HepG2 (cell line): ENCODE measurements around the gene GNAL.

Experiments
- FOXA3 ChIP-seq: IDR thresholded peaks from 2 replicates; pipeline ENCODE4 v1.6.1; 2016; ENCODE audit warnings: missing genetic modification reagents, missing compliant biosample characterization
- FOXO1 ChIP-seq: sonication (generic); formaldehyde crosslinking; IDR thresholded peaks from 2 replicates; pipeline ENCODE4 v1.4.0; 2020; ENCODE audit warnings: missing genetic modification reagents
- HOXA7 ChIP-seq: sonication (generic); formaldehyde crosslinking; IDR thresholded peaks from 2 replicates; pipeline ENCODE4 v1.8.1; 2022; ENCODE audit warnings: mild to moderate bottlenecking, missing genetic modification reagents, moderate library complexity
- JUND ChIP-seq: sonication (generic); formaldehyde crosslinking; IDR thresholded peaks from 2 replicates; pipeline ENCODE4 v1.8.0; 2022; ENCODE audit warnings: mild to moderate bottlenecking, missing genetic modification reagents
- NFYB ChIP-seq: sonication (generic); formaldehyde crosslinking; IDR thresholded peaks from 2 replicates; pipeline ENCODE4 v1.4.0; 2020; ENCODE audit warnings: missing genetic modification reagents
- SALL1 ChIP-seq: sonication (generic); formaldehyde crosslinking; IDR thresholded peaks from 2 replicates; pipeline ENCODE4 v1.8.0; 2022; ENCODE audit warnings: mild to moderate bottlenecking, missing genetic modification reagents
- SRY ChIP-seq: sonication (generic); formaldehyde crosslinking; IDR thresholded peaks from 2 replicates; pipeline ENCODE4 v1.8.0; 2022; ENCODE audit warnings: mild to moderate bottlenecking, missing genetic modification reagents
- ZBTB21 ChIP-seq: sonication (generic); formaldehyde crosslinking; IDR thresholded peaks from 2 replicates; pipeline ENCODE4 v1.4.0; 2020; ENCODE audit warnings: missing genetic modification reagents
- TF ChIP-seq, protein P1 (sequence below): sonication (generic); formaldehyde crosslinking; IDR thresholded peaks from 2 replicates; pipeline ENCODE4 v1.8.0; 2022; ENCODE audit warnings: low read depth, missing genetic modification reagents
- TF ChIP-seq, protein P2 (sequence below): sonication (generic); formaldehyde crosslinking; IDR thresholded peaks from 2 replicates; pipeline ENCODE4 v1.5.0; 2020; ENCODE audit warnings: mild to moderate bottlenecking, missing genetic modification reagents, moderate library complexity

DNA sequence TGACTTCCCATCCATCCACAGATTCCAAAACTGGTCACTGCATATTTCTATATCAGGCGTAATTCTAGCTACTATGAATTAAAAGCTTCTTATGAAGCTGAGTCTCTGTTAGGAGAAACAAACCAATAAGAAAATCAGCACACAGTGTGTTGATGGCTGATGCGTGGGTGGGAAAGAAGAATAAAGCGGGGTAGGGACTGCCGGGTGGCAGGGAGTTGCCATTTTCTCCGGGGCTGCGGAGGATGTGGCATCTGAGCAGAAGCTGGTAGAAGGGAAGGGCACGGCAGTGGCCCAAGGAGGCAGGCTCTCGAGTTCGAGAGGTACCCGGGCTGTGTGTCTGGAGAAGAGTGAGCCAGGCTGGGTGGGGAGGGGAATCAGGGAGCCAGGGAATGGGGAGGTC, 113.5 kb downstream of the GNAL start:
- TF ChIP-seq, protein P1, sequence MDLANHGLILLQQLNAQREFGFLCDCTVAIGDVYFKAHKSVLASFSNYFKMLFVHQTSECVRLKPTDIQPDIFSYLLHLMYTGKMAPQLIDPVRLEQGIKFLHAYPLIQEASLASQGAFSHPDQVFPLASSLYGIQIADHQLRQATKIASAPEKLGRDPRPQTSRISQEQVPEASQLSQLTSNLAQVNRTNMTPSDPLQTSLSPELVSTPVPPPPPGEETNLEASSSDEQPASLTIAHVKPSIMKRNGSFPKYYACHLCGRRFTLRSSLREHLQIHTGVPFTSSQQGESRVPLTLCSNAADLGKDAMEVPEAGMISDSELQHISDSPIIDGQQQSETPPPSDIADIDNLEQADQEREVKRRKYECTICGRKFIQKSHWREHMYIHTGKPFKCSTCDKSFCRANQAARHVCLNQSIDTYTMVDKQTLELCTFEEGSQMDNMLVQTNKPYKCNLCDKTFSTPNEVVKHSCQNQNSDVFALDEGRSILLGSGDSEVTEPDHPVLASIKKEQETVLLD (CRISPR knock-in tag), result no peak
- TF ChIP-seq SRY (CRISPR knock-in tag) (no peak), FOXO1 (no peak), JUND (CRISPR knock-in tag) (no peak), SALL1 (CRISPR knock-in tag) (no peak), HOXA7 (CRISPR knock-in tag) (no peak), FOXA3 (CRISPR knock-in tag) (no peak), NFYB (no peak), ZBTB21 (no peak)
- TF ChIP-seq, protein P2, sequence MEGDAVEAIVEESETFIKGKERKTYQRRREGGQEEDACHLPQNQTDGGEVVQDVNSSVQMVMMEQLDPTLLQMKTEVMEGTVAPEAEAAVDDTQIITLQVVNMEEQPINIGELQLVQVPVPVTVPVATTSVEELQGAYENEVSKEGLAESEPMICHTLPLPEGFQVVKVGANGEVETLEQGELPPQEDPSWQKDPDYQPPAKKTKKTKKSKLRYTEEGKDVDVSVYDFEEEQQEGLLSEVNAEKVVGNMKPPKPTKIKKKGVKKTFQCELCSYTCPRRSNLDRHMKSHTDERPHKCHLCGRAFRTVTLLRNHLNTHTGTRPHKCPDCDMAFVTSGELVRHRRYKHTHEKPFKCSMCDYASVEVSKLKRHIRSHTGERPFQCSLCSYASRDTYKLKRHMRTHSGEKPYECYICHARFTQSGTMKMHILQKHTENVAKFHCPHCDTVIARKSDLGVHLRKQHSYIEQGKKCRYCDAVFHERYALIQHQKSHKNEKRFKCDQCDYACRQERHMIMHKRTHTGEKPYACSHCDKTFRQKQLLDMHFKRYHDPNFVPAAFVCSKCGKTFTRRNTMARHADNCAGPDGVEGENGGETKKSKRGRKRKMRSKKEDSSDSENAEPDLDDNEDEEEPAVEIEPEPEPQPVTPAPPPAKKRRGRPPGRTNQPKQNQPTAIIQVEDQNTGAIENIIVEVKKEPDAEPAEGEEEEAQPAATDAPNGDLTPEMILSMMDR (CRISPR knock-in tag), result no peak
